HCT116 (cell line): ENCODE measurements around the gene GCNT1. TPM values are rescaled to one million over a fixed set of nuclear protein-coding genes. Genes with fewer than 3 reads are reported as not detected.

Experiments used
- ATAC-seq: fragments of 200-7000 bp; cut with Tn5 transposase; 2 replicates; pipeline ENCODE4 v1.9.1; 2020; ENCODE audit warnings: mild to moderate bottlenecking, moderate library complexity
- BruUV-seq: library from RNA; stranded (reverse); fragments of 400-500 nt; replicated peaks from 2 replicates; lab custom pipeline; 2021; lab: Mats Ljungman, UMichigan
- CTCF ChIA-PET: fragments of 300-600 bp; sonication (Branson Sonifier 250); formaldehyde crosslinking; loops from one replicate; lab custom pipeline; 2021; ENCODE audit warnings: antibody characterized with exemption; lab: Charles Lee
- POLR2A ChIA-PET: fragments of 300-600, 350-600 bp; sonication (Branson Sonifier 250); formaldehyde crosslinking; loops from one replicate; lab custom pipeline; 2021; ENCODE audit warnings: antibody characterized with exemption; lab: Charles Lee
- RAD21 ChIA-PET, 2 experiments: fragments of 300-600 bp; sonication (Branson Sonifier 250); formaldehyde crosslinking; loops; one replicate each; lab custom pipeline; 2023; ENCODE audit warnings: low total read pairs in 2 of 2; ENCODE audit not compliant: uncharacterized antibody in 2 of 2, unreplicated experiment in 2 of 2, low non-redundant PET in 1 of 2; lab: Charles Lee
- DNase-seq: peaks from one replicate; pipeline ENCODE4 v3.0.0-alpha.2; 2010; ENCODE audit warnings: low read depth, low spot score
- H2AFZ ChIP-seq: fragments of 200-600 bp; shearing (Covaris generic), sonication (generic); 2 replicates; pipeline ENCODE4 v1.6.1; 2017; ENCODE audit warnings: low read depth, mixed run types, mixed read lengths, antibody characterized with exemption, low read length; ENCODE audit not compliant: poor library complexity, severe bottlenecking
- H3K27ac ChIP-seq: 2 replicates; pipeline ENCODE4 v1.5.1; 2012; ENCODE audit warnings: low read depth, low read length
- H3K27me3 ChIP-seq: fragments of 200-600 bp; sonication (generic); 2 replicates; pipeline ENCODE4 v1.6.1; 2016; ENCODE audit warnings: mixed run types, low read length, mixed read lengths; ENCODE audit not compliant: insufficient read depth
- H3K36me3 ChIP-seq, 2 experiments: fragments of 200-500 bp in 1 of 2; fragments of 200-600 bp in 1 of 2; sonication (Bioruptor generic) in 1 of 2; sonication (generic) in 1 of 2; 2 replicates each; pipeline versions ENCODE4 v1.5.1 to v1.6.1; 2014 to 2016; ENCODE audit warnings: low read length in 2 of 2, inconsistent platforms in 1 of 2, mixed read lengths in 1 of 2, mixed run types in 1 of 2; ENCODE audit not compliant: insufficient read depth in 2 of 2, control insufficient read depth in 1 of 2
- H3K4me1 ChIP-seq, 2 experiments: fragments of 200-600 bp in 1 of 2; sonication (generic) in 1 of 2; 2 replicates each; pipeline versions ENCODE4 v1.5.1 to v1.6.1; 2012 to 2017; ENCODE audit warnings: low read length in 2 of 2, inconsistent platforms in 1 of 2, mild to moderate bottlenecking in 1 of 2, mixed read lengths in 1 of 2, mixed run types in 1 of 2, moderate library complexity in 1 of 2; ENCODE audit not compliant: insufficient read depth in 2 of 2, control insufficient read depth in 1 of 2
- H3K4me2 ChIP-seq: fragments of 200-600 bp; sonication (generic); 2 replicates; pipeline ENCODE4 v1.6.1; 2017; ENCODE audit warnings: mixed run types, low read length, mixed read lengths
- H3K4me3 ChIP-seq, 2 experiments: fragments of 200-600 bp in 1 of 2; sonication (generic) in 1 of 2; replicated peaks in 1 of 2; 2 replicates each; pipeline ENCODE4 v1.5.1; 2011 to 2016; ENCODE audit warnings: low read length in 2 of 2, control low read depth in 1 of 2, low read depth in 1 of 2, mild to moderate bottlenecking in 1 of 2, mixed read lengths in 1 of 2, mixed run types in 1 of 2
- H3K79me2 ChIP-seq: fragments of 200-600 bp; sonication (generic); 2 replicates; pipeline ENCODE4 v1.6.1; 2017; ENCODE audit warnings: mild to moderate bottlenecking, mixed run types, low read length, moderate library complexity, mixed read lengths; ENCODE audit not compliant: insufficient read depth
- H3K9ac ChIP-seq: fragments of 200-600 bp; sonication (generic); 2 replicates; pipeline ENCODE4 v1.6.1; 2016; ENCODE audit warnings: low read length, mixed read lengths
- H3K9me2 ChIP-seq: fragments of 200-600 bp; sonication (generic), shearing (Covaris generic); 2 replicates; pipeline ENCODE4 v1.6.1; 2017; ENCODE audit warnings: mixed run types, mild to moderate bottlenecking, moderate library complexity; ENCODE audit not compliant: insufficient read depth
- H3K9me3 ChIP-seq, 2 experiments: fragments of 200-500 bp in 1 of 2; fragments of 200-600 bp in 1 of 2; sonication (Bioruptor generic) in 1 of 2; sonication (generic) in 1 of 2; 2 replicates each; pipeline ENCODE4 v1.6.1; 2014 to 2017; ENCODE audit warnings: low read length in 2 of 2, mixed read lengths in 2 of 2, inconsistent platforms in 1 of 2, low read depth in 1 of 2, mild to moderate bottlenecking in 1 of 2, mixed run types in 1 of 2, moderate library complexity in 1 of 2; ENCODE audit not compliant: control insufficient read depth in 1 of 2, insufficient read depth in 1 of 2
- H4K20me1 ChIP-seq: fragments of 200-600 bp; sonication (generic), shearing (Covaris generic); 2 replicates; pipeline ENCODE4 v1.6.1; 2017; ENCODE audit warnings: mixed run types, mild to moderate bottlenecking, moderate library complexity; ENCODE audit not compliant: insufficient read depth
- CBX3 ChIP-seq: IDR thresholded peaks from 2 replicates; pipeline ENCODE4 v1.6.1; 2012; ENCODE audit warnings: low read depth
- CEBPB ChIP-seq: IDR thresholded peaks from 2 replicates; pipeline ENCODE4 v1.6.1; 2012; ENCODE audit warnings: low read depth
- ELF1 ChIP-seq: IDR thresholded peaks from 2 replicates; pipeline ENCODE4 v1.6.1; 2012; ENCODE audit warnings: low read depth, borderline replicate concordance
- EZH2phosphoT487 ChIP-seq: fragments of 200-600 bp; IDR thresholded peaks from 2 replicates; pipeline ENCODE4 v1.6.1; 2018; ENCODE audit warnings: antibody characterized with exemption, borderline replicate concordance
- POLR2A ChIP-seq: IDR thresholded peaks from 2 replicates; pipeline ENCODE4 v1.7.0; 2011; ENCODE audit warnings: borderline replicate concordance; ENCODE audit not compliant: insufficient read depth, insufficient read length; ENCODE audit errors: extremely low read depth
- POLR2AphosphoS5 ChIP-seq: IDR thresholded peaks from 2 replicates; pipeline ENCODE4 v1.6.1; 2011; ENCODE audit warnings: mild to moderate bottlenecking, low read depth, low read length, moderate library complexity
- RAD21 ChIP-seq: IDR thresholded peaks from 2 replicates; pipeline ENCODE4 v1.6.1; 2012; ENCODE audit warnings: low read depth, mild to moderate bottlenecking
- SIN3A ChIP-seq: IDR thresholded peaks from 2 replicates; pipeline ENCODE4 v1.6.1; 2012; ENCODE audit warnings: low read depth
- TCF7L2 ChIP-seq: IDR thresholded peaks from 2 replicates; pipeline ENCODE4 v1.7.0; 2011; ENCODE audit warnings: borderline replicate concordance, inconsistent platforms; ENCODE audit not compliant: insufficient read depth, insufficient read length; ENCODE audit errors: extremely low read depth
- YY1 ChIP-seq: IDR thresholded peaks from 2 replicates; pipeline ENCODE4 v1.6.1; 2011; ENCODE audit warnings: low read length, low read depth, moderate library complexity, mild to moderate bottlenecking; ENCODE audit not compliant: insufficient replicate concordance; ENCODE audit errors: extremely low read depth
- intact Hi-C: fragments of 100-400 bp; cut with micrococcal nuclease; formaldehyde crosslinking; loops from 2 replicates; pipeline ENCODE4 v1.10.0; 2022
- total RNA-seq: library from RNA; stranded (reverse); gene quantifications from one replicate; pipeline ENCODE4 v1.2.1, GENCODE V29; 2021; ENCODE audit not compliant: unreplicated experiment
- TF ChIP-seq, protein P1 (sequence below): IDR thresholded peaks from 2 replicates; pipeline ENCODE4 v1.6.1; 2012; ENCODE audit warnings: low read depth

The GCNT1 gene
- total RNA-seq, 1 experiment from 2014 or later: 5.8 TPM

DNA sequence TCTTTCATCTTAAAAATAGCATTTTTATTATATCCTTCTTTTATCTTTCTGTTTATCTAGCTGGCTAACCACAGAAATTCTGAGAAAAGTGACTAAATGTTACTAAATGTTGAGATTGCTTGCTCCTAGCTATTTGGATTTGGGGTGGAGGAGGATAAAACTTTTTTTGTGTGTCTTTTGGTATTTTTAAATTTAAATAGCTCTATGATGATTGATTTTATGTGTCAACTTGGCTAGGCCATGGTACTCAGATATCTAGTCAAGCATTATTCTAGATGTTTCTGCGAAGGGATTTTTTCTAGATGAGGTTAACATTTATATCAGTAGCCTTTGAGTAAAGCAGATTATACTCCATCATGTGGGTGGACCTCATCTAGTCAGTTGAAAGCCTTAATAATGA, 75.0 kb downstream of the GCNT1 start:
- DNase-seq (no peak), ATAC-seq (no peak)
- ChIA-PET POLR2A (no interaction called here), CTCF (no interaction called here), RAD21 (no interaction called here)
- no TSS peak for BruUV-seq
- Histone ChIP-seq H3K27me3 (no peaks in the 10 kb centered on the region), H3K9me3 (no peaks in the 10 kb centered on the region), H4K20me1 (no peaks in the 10 kb centered on the region), H3K9me2 (no peaks in the 10 kb centered on the region), H3K4me1 (peaks cover 4 to 11% of the 10 kb centered on the region in 2 experiments; a peak in 2 of 4 replicates), H3K9ac (no peak overlapping the region), H2AFZ (no peak overlapping the region), H3K79me2 (no peaks in the 10 kb centered on the region), H3K27ac (no peak overlapping the region), H3K4me3 (no peak overlapping the region), H3K36me3 (no peaks in the 10 kb centered on the region), H3K4me2 (no peak overlapping the region)
- intact Hi-C loops: no loop called here
- TF ChIP-seq YY1 (no peak), CBX3 (no peak), TCF7L2 (no peak), SIN3A (no peak), CEBPB (no peak), ELF1 (no peak), POLR2AphosphoS5 (no peak), POLR2A (no peak), RAD21 (no peak)

DNA sequence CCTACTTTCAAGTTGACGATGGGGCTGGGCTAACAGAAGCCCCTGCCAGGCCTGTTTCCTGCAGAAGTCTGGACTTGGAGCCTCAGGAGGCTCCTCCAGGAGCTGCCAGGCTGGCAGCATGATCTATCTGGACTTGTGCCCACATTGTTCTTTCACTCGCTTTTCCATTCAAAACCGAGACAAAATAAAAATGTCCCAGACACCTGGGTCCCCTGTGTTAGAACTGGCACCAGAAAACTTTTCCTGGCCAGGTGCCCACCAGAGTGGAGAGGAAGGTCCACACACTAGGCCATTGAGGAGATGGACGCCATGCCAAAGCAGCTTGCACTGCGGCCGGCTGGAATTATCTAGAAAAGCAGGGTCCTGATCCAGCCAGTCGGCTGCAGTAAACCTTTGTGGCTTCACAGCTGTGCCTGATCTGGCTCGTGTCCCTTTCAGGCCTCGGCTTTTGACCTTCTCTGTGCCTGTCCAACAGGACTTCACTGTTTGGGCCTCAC, 78.2 kb downstream of the GCNT1 start:
- Histone ChIP-seq H3K9ac (no peak overlapping the region), H3K9me2 (no peaks in the 10 kb centered on the region), H3K4me3 (no peak overlapping the region), H2AFZ (no peak overlapping the region), H3K36me3 (no peaks in the 10 kb centered on the region), H3K4me2 (no peak overlapping the region), H3K27ac (no peak overlapping the region), H3K27me3 (no peaks in the 10 kb centered on the region), H3K9me3 (no peaks in the 10 kb centered on the region), H3K4me1 (peaks cover 4 to 11% of the 10 kb centered on the region in 2 experiments; a peak in 2 of 4 replicates), H4K20me1 (no peaks in the 10 kb centered on the region), H3K79me2 (no peaks in the 10 kb centered on the region)
- BruUV-seq: no TSS peak
- intact Hi-C loops: no loop called here
- TF ChIP-seq, protein P1, sequence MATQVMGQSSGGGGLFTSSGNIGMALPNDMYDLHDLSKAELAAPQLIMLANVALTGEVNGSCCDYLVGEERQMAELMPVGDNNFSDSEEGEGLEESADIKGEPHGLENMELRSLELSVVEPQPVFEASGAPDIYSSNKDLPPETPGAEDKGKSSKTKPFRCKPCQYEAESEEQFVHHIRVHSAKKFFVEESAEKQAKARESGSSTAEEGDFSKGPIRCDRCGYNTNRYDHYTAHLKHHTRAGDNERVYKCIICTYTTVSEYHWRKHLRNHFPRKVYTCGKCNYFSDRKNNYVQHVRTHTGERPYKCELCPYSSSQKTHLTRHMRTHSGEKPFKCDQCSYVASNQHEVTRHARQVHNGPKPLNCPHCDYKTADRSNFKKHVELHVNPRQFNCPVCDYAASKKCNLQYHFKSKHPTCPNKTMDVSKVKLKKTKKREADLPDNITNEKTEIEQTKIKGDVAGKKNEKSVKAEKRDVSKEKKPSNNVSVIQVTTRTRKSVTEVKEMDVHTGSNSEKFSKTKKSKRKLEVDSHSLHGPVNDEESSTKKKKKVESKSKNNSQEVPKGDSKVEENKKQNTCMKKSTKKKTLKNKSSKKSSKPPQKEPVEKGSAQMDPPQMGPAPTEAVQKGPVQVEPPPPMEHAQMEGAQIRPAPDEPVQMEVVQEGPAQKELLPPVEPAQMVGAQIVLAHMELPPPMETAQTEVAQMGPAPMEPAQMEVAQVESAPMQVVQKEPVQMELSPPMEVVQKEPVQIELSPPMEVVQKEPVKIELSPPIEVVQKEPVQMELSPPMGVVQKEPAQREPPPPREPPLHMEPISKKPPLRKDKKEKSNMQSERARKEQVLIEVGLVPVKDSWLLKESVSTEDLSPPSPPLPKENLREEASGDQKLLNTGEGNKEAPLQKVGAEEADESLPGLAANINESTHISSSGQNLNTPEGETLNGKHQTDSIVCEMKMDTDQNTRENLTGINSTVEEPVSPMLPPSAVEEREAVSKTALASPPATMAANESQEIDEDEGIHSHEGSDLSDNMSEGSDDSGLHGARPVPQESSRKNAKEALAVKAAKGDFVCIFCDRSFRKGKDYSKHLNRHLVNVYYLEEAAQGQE: no peak
- no peak for TF ChIP-seq EZH2phosphoT487
- ChIA-PET POLR2A (no interaction called here), CTCF (no interaction called here), RAD21 (no interaction called here)
- ATAC-seq (no peak), DNase-seq (no peak)
